C4-2B (cell line): ENCODE measurements around the gene ZSCAN4.

Experiments
- H3K27ac ChIP-seq: fragments of 450-650 bp; 2 replicates; pipeline ENCODE4 v1.5.1; 2017
- CTCF ChIP-seq: fragments of 450-650 bp; conservative IDR thresholded peaks from 2 replicates; pipeline ENCODE4 v1.5.1; 2017; ENCODE audit warnings: mild to moderate bottlenecking
- ZFX ChIP-seq: fragments of 450-650 bp; IDR thresholded peaks from 2 replicates; pipeline ENCODE4 v1.6.1; 2017

Gene ZSCAN4

DNA sequence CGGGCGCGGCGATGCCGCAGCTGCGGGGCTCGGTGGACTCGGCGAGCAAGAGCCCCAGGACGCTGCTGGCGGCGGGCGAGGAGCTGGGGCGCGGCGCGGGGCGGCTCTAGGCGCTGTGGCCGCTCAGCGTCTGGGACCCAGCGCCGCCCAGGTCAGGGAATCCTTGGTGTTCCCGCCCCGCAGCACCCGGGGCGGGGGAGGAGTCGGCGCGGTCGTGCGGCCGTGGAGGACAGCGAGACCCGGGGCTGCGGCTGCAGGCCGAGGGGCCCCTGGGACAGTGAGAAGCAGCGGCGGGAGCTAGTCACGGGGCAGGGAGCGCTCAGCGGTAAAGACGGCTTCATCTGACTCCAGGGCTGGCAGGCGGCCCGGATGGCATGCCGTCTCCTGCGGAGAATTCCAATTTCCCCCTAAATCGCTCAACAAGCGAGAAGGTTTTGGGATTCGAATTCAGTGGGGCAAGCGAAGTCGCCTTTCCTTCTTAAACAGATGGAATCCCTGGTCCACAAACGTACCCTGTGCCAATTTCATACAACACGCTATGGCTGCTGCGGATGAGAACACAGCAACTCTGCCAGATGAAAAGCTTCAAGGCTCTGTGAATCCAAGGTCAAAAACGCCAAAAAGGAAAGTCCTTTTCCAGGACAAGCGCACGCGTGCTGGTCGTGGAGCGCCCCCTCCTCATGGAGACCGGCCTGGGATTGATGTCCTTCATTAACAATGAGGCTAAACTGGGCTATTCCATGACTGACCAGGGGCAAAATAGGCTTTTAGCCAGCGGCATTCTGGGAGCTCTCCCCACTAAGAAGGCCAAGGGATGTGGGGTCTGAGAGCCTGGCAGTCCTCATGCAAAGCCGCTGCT is 4.2 kb upstream of the ZSCAN4 start:
- H3K27ac ChIP-seq: no peak overlapping the region; the same call in 1 of the 2 replicates
- no peak for TF ChIP-seq ZFX
- no peak for TF ChIP-seq CTCF

GRCh38 chr19:57665261-57665806 is 3.4 kb upstream of the ZSCAN4 start:
- no peak overlapping the region for H3K27ac ChIP-seq
- TF ChIP-seq CTCF (no peak), ZFX (no peak)

- no peak overlapping the region for H3K27ac ChIP-seq
- TF ChIP-seq CTCF (no peak), ZFX (no peak)
Measured at GRCh38 chr19:57667228-57667627, 1.5 kb upstream of the ZSCAN4 start.

- TF ChIP-seq CTCF: no peak
- TF ChIP-seq ZFX: no peak
- no peak overlapping the region for H3K27ac ChIP-seq
Measured at GRCh38 chr19:57671124-57671895, 2.6 kb downstream of the ZSCAN4 start.

DNA sequence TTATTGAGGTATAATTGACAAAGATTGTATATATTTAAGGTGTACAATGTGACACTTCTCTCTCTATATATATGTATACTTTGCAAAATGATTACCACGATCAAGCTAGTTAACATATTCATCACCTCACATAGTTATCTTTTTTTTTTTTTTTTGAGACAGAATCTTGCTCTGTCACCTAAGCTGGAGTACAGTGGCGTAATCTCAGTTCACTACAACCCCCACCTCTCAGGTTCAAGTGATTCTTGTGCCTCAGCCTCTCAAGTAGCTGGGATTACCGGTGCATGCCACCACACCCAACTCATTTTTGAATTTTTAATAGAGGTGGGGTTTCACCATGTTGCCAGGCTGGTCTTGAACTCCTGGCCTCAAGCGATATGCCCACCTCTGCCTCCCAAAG is 3.7 kb downstream of the ZSCAN4 start:
- TF ChIP-seq ZFX (no peak), CTCF (no peak)
- no peak overlapping the region for H3K27ac ChIP-seq

- TF ChIP-seq CTCF: no peak
- TF ChIP-seq ZFX: no peak
- no peak overlapping the region for H3K27ac ChIP-seq
Measured at GRCh38 chr19:57675881-57676280, 7.1 kb downstream of the ZSCAN4 start.

DNA sequence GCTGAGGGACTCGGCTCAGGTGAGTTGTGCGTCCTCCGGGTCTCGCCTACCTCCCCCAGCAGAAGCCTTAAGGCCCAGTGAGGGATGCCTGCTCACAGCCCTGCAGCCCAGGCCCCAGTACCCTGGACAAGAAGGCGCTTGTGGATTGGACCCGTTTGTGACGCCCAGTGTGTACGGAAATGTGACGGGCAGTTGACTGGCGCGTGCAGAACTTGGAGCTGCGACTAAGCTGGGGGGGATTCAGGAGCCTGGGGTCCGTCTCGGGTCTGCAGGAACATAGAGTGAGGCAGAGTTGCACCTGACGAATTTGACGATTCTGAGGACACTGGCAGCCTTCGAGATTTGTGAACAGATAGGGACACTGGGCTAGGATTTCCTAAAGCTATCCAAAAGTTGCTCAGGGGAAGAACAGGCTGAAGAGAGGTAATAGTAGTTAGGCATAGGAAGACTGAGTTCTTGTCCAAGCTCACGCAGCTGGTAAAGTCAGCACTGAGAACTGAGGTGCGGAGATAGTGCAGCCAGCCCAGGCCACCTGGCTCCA is 13.6 kb downstream of the ZSCAN4 start:
- peak overlapping the region; percentile 75 for H3K27ac ChIP-seq
- no peak for TF ChIP-seq CTCF
- TF ChIP-seq ZFX: no peak
